Measurements from ENCODE around the gene RAB38. TPM values are rescaled to one million over a fixed set of nuclear protein-coding genes. Genes with fewer than 3 reads are reported as not detected.

The RAB38 gene
- total RNA-seq, 2 experiments from 2014 or later = 2.2 to 4.7 TPM

DNA sequence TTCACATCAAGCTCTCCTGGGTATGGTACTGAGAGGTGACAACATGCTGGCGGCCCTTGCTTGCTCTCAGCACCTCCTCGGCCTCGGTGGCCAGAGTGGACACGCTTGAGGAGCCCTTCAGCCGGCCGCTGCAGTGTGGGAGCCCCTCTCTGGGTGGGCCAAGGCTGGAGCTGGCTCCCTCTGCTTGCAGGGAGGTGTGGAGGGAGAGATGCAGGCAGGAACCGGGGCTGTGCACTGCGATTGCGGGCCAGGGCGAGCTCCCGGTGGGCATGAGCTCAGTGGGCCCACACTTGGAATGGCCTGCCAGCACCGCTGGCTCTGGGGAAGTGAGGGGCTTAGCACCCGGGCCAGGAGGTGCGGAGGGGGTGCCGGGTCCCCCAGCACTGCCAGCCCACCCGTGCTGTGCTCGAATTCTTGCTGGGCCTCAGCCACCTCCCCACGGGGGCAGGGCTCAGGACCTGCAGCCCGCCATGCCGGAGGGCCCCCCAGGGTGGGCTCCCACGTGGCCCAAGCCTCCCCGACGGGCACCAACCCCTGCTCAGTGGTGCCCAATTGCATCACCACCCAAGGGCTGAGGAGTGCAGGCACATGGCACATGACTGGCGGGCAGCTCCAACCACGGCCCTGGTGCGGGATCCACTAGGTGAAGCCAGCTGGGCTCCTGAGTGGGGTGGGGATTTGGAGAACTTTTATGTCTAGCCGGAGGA is 106.2 kb downstream of the RAB38 start:
- Mint-ChIP-seq H3K27me3 (peaks cover 2% of the 10 kb centered on the region), H3K4me1 (no peaks in the 10 kb centered on the region), H3K4me3 (no peak overlapping the region), H3K27ac (no peak overlapping the region), H3K36me3 (no peaks in the 10 kb centered on the region), H3K9me3 (ENCODE audit: low read depth) (no peaks in the 10 kb centered on the region)
- CTCF ChIA-PET = no interaction called here
- DNase-seq = no peak
- no peak for ATAC-seq

DNA sequence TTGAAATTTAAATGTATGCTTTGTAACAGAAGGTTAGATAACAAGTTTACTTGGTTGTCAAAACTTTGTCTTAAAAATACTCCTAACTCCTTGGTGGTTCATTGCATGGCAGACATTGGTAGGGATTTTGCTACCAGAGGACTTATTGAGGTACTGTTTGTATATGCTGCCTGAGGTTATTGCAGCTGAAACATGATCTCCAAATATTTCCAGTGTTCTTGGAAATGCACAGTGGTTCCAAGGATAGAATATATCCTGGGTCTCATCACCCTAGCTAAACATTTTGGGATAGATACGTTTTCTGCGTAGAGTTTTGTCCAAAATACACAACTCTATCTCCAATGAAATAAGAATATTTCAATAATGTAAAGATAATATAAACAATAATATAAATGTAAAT is 109.2 kb downstream of the RAB38 start:
- Mint-ChIP-seq H3K4me1 (no peaks in the 10 kb centered on the region), H3K9me3 (ENCODE audit: low read depth) (no peaks in the 10 kb centered on the region), H3K27me3 (no peaks in the 10 kb centered on the region), H3K4me3 (no peak overlapping the region), H3K27ac (no peak overlapping the region), H3K36me3 (no peaks in the 10 kb centered on the region)
- no peak for DNase-seq
- ATAC-seq = no peak
- CTCF ChIA-PET = no interaction called here

DNA sequence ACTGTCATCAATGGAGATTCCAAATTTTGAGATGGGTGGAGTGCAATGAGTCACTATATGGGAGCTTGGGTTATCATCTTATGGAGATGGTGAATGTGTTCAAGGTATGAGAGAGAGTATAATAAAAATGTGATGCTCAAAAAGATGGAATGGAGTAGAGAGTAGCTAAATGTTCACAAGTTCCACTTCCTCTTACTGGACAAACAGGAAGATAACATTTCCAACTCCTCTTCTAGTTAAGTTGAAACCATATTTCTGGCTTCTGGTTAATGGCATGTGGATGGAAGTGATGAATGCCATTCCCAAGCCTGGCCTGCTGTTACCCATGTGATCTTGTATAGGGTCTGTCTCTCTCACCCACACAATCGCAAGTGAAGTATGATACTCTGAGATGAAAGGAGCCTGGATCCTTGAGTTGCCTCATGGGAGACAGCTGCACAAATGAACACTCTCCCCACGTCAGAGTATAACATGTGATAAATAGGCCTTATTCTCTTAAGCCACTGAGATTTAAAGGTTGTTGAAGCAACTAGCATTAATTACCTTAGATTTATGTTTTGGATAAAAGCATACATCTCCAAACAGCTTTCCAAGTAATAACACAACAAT is 111.0 kb downstream of the RAB38 start:
- no peaks in the 10 kb centered on the region for H3K36me3 Mint-ChIP-seq
- H3K27ac Mint-ChIP-seq = no peak overlapping the region
- ATAC-seq (no peak), DNase-seq (no peak)
- H3K4me3 Mint-ChIP-seq = no peak overlapping the region
- no peaks in the 10 kb centered on the region for H3K4me1 Mint-ChIP-seq
- no peaks in the 10 kb centered on the region for H3K27me3 Mint-ChIP-seq
- H3K9me3 Mint-ChIP-seq (ENCODE audit: low read depth) = no peaks in the 10 kb centered on the region
- CTCF ChIA-PET = interaction anchor here (1.1 kb wide), 1 partner anchor 488 kb away, joined by 3 read pairs; no protein-coding TSS in a partner anchor

Small RNA genes within 50 kb of the gene (microRNA-seq; reads per million reads assigned to microRNA genes)
- not detected for gene MIR3166

Other genes with a start within 250 kb of the RAB38 start
- 100 to 1,000 TPM; 287 to 292 TPM for gene CTSC, start 162.3 kb upstream of the RAB38 start, total RNA-seq

Measured in activated CD8-positive, alpha-beta memory T cell treated with anti-CD3 and anti-CD28 coated beads, Interleukin-2, amount 10 ng/mL, durations not matched to agents 7 days and 5 days (primary cell).